Gastrocnemius medialis (tissue), 4 donors: ENCODE results near the gene VNN1. TPM values are rescaled to one million over a fixed set of nuclear protein-coding genes. Genes with fewer than 3 reads are reported as not detected.
"Not testable (repeated sequence)": the region's sequence is repeated elsewhere in the genome, so short reads cannot be mapped to it uniquely, and the experiment has no call there.

Source experiments
- ATAC-seq, 2 donors: fragments of 150-250 bp; one replicate each; pipeline ENCODE4 v1.9.1; 2016
- DNase-seq, 2 donors: peaks; one replicate each; pipeline ENCODE4 v3.0.0-alpha.2; 2019
- H3K27ac ChIP-seq, 4 donors: fragments of 200-600 bp; sonication (generic); 1 replicate in 1 of 4; 2 replicates in 3 of 4; pipeline ENCODE4 v1.5.1; 2016 to 2018; ENCODE audit warnings: mild to moderate bottlenecking in 2 of 4, moderate library complexity in 1 of 4
- H3K27me3 ChIP-seq, 3 donors: fragments of 200-600 bp; sonication (generic) in 2 of 3; 1 replicate in 1 of 3; 2 replicates in 2 of 3; pipeline versions ENCODE4 v1.5.1 to v1.6.0; 2016 to 2019; ENCODE audit warnings: mild to moderate bottlenecking in 1 of 3, moderate library complexity in 1 of 3
- H3K36me3 ChIP-seq, 2 donors: fragments of 200-600 bp; sonication (generic) in 1 of 2; one replicate each; pipeline ENCODE4 v1.5.1; 2017 to 2018
- H3K4me1 ChIP-seq, 2 donors: fragments of 200-600 bp; sonication (generic) in 1 of 2; one replicate each; pipeline ENCODE4 v1.5.1; 2016 to 2017; ENCODE audit warnings: mild to moderate bottlenecking in 2 of 2
- H3K4me3 ChIP-seq, 4 donors: fragments of 200-600 bp; sonication (generic) in 3 of 4; 1 replicate in 1 of 4; 2 replicates in 3 of 4; pipeline ENCODE4 v1.5.1; 2016 to 2019; ENCODE audit warnings: mild to moderate bottlenecking in 2 of 4
- H3K9me3 ChIP-seq, 3 donors: fragments of 200-600 bp; sonication (generic) in 2 of 3; 1 replicate in 1 of 3; 2 replicates in 2 of 3; pipeline ENCODE4 v1.5.1; 2016 to 2019
- POLR2A ChIP-seq, 2 donors: fragments of 450-650 bp; IDR thresholded peaks; one replicate each; pipeline ENCODE4 v1.6.1; 2017; ENCODE audit warnings: antibody characterized with exemption in 2 of 2, mild to moderate bottlenecking in 2 of 2, moderate library complexity in 2 of 2
- in situ Hi-C, 4 donors: fragments of 200-750 bp; cut with MboI; loops; one replicate each; pipeline versions ENCODE4 v1.15.0 to v1.8.0; 2017; ENCODE audit warnings: low sequenced_read_pairs in 4 of 4
- intact Hi-C: fragments of 100-400 bp; cut with DNase I; formaldehyde crosslinking; loops from one replicate; pipeline ENCODE4 v1.15.1; 2023; ENCODE audit warnings: low total_unique reads
- total RNA-seq, 4 donors: library from RNA; depleted of rRNA; stranded (reverse); fragments of >200 nt; gene quantifications; one replicate each; pipeline versions ENCODE4 v1.1.0 to v1.2.3, GENCODE V29; 2016
- TF ChIP-seq, protein P1 (sequence below), 5 experiments: fragments of 450-650 bp in 3 of 5; fragments of 200-600 bp in 2 of 5; sonication (generic) in 2 of 5; IDR thresholded peaks in 4 of 5; conservative IDR thresholded peaks in 1 of 5; 1 replicate in 4 of 5; 2 replicates in 1 of 5; pipeline ENCODE4 v1.5.1; 2016 to 2019; ENCODE audit warnings: antibody characterized with exemption in 5 of 5, mild to moderate bottlenecking in 3 of 5, moderate library complexity in 3 of 5

The VNN1 gene
- total RNA-seq, 4 donors from 2014 or later = 0.39 to 1.9 (median 0.85) TPM

DNA sequence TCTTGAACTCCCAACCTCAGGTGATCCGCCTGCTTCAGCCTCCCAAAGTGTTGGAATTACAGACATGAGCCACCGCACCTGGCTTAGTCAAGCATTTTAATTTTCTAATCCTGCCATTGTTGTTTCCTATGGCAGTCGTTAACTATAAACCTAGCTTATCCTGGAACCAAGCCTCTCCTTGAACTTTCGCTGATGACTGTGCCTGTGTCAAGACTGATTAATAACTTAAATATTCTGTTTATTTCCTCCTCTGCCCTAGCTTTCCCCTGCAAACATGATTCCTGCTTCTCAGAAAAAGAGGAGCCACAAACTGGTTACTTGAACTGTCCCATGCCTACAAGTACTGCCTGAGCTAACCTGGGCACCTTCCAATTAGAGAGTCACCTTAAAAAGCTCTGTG, 1.5 kb downstream of the VNN1 start:
- in situ Hi-C loops = no loop called here

GRCh38 chr6:132708771-132709170, 5.1 kb downstream of the VNN1 start:
- H3K27ac ChIP-seq = no peak overlapping the region
- H3K36me3 ChIP-seq = no peaks in the 10 kb centered on the region
- no peaks in the 10 kb centered on the region for H3K9me3 ChIP-seq
- no peaks in the 10 kb centered on the region for H3K4me1 ChIP-seq
- no peaks in the 10 kb centered on the region for H3K27me3 ChIP-seq
- intact Hi-C loops (no loop called here), in situ Hi-C loops (no loop called here)
- H3K4me3 ChIP-seq = no peak overlapping the region
- TF ChIP-seq, protein P1, sequence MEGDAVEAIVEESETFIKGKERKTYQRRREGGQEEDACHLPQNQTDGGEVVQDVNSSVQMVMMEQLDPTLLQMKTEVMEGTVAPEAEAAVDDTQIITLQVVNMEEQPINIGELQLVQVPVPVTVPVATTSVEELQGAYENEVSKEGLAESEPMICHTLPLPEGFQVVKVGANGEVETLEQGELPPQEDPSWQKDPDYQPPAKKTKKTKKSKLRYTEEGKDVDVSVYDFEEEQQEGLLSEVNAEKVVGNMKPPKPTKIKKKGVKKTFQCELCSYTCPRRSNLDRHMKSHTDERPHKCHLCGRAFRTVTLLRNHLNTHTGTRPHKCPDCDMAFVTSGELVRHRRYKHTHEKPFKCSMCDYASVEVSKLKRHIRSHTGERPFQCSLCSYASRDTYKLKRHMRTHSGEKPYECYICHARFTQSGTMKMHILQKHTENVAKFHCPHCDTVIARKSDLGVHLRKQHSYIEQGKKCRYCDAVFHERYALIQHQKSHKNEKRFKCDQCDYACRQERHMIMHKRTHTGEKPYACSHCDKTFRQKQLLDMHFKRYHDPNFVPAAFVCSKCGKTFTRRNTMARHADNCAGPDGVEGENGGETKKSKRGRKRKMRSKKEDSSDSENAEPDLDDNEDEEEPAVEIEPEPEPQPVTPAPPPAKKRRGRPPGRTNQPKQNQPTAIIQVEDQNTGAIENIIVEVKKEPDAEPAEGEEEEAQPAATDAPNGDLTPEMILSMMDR (IDR thresholded peaks at IDR 0.05 in 4 of 5, conservative IDR thresholded peaks at IDR 0.05 in 1 of 5) = no peak
- TF ChIP-seq POLR2A (IDR thresholded peaks at IDR 0.05) = no peak
- DNase-seq (no peak), ATAC-seq (no peak)

More for the DNA sequence above, 1.5 kb downstream of the VNN1 start:
- Histone ChIP-seq H3K4me3 (no peak overlapping the region), H3K27me3 (no peaks in the 10 kb centered on the region), H3K4me1 (no peaks in the 10 kb centered on the region), H3K27ac (no peak overlapping the region), H3K36me3 (no peaks in the 10 kb centered on the region), H3K9me3 (no peaks in the 10 kb centered on the region)
- intact Hi-C loops = no loop called here
- TF ChIP-seq, protein P1 (IDR thresholded peaks at IDR 0.05 in 4 of 5, conservative IDR thresholded peaks at IDR 0.05 in 1 of 5) = no peak
- no peak for TF ChIP-seq POLR2A (IDR thresholded peaks at IDR 0.05)
- ATAC-seq (no peak), DNase-seq (no peak)

DNA sequence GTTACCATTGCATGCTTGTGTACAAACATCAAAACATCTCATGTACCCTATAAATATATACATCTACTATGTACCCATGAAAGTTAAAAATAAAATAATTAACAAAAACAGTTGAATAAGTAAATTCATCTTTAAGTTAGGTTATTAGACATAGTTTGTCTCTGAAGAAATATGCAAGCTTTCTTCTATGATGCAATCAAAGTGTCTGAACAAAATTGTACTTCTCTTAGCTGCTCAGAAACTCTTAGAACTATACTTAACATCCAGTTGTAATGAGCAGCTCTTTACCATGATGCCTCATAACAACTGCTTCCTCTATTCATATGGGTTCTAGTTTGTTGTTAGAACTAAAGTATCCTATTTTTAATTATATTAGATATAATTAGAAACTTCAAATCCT, 5.9 kb downstream of the VNN1 start:
- TF ChIP-seq, protein P1 (IDR thresholded peaks at IDR 0.05 in 4 of 5, conservative IDR thresholded peaks at IDR 0.05 in 1 of 5) = no peak
- TF ChIP-seq POLR2A (IDR thresholded peaks at IDR 0.05) = no peak
- intact Hi-C loops (no loop called here), in situ Hi-C loops (no loop called here)
- H3K36me3 ChIP-seq = no peaks in the 10 kb centered on the region
- no peak overlapping the region for H3K4me3 ChIP-seq
- no peak overlapping the region for H3K27ac ChIP-seq
- H3K9me3 ChIP-seq = no peaks in the 10 kb centered on the region
- no peak for ATAC-seq
- no peaks in the 10 kb centered on the region for H3K27me3 ChIP-seq
- no peaks in the 10 kb centered on the region for H3K4me1 ChIP-seq
- no peak for DNase-seq

- H3K4me1 ChIP-seq, H3K36me3 ChIP-seq, H3K9me3 ChIP-seq, DNase-seq, intact Hi-C loops, H3K4me3 ChIP-seq, H3K27ac ChIP-seq, ATAC-seq, in situ Hi-C loops, H3K27me3 ChIP-seq: not testable (repeated sequence)
Measured at GRCh38 chr6:132706756-132707155, 7.1 kb downstream of the VNN1 start.

GRCh38 chr6:132703936-132704335, 9.9 kb downstream of the VNN1 start:
- intact Hi-C loops (no loop called here), in situ Hi-C loops (no loop called here)
- Histone ChIP-seq H3K27me3 (no peaks in the 10 kb centered on the region), H3K36me3 (no peaks in the 10 kb centered on the region), H3K9me3 (no peaks in the 10 kb centered on the region), H3K4me1 (no peaks in the 10 kb centered on the region), H3K27ac (no peak overlapping the region), H3K4me3 (no peak overlapping the region)
- DNase-seq (no peak), ATAC-seq (no peak)
- TF ChIP-seq POLR2A (IDR thresholded peaks at IDR 0.05) = no peak
- TF ChIP-seq, protein P1 (IDR thresholded peaks at IDR 0.05 in 4 of 5, conservative IDR thresholded peaks at IDR 0.05 in 1 of 5) = no peak
